Measurements from ENCODE around the gene KRTAP10-3. TPM values are rescaled to one million over a fixed set of nuclear protein-coding genes. Genes with fewer than 3 reads are reported as not detected.

The KRTAP10-3 gene
- total and polyA plus RNA-seq, 9 of the 15 experiments (the other 6 are each of a cell fraction or from before 2014, with no cell fraction given) = not detected

DNA sequence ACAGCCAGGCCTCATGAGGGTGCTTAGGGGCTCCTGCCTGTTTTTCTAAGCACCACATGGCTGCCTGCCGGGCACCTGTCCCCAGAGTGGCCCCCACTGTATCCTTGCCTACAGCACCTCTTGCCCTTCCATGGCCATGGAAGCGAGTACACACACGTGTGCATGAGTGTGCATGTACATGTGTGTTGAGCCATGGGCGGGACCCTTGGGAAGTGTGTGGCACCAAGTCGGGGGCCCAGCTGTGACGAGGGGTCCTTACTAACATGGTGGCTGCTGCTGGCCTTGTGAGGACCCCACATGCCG, 44.4 kb downstream of the KRTAP10-3 start:
- H3K9me3 ChIP-seq (replicated peaks; ENCODE audit: control insufficient read depth, insufficient read depth, low read depth, low read length) = no peaks in the 10 kb centered on the region
- H3K27me3 ChIP-seq (ENCODE audit: control insufficient read depth in 2 of 2, insufficient read depth in 2 of 2, low read length in 2 of 2) = peaks cover 0 to 28% of the 10 kb centered on the region in 2 experiments; a peak in 3 of 5 replicates
- H3K36me3 ChIP-seq (ENCODE audit: control insufficient read depth, insufficient read depth, low read length) = no peaks in the 10 kb centered on the region
- TF ChIP-seq, protein P1, sequence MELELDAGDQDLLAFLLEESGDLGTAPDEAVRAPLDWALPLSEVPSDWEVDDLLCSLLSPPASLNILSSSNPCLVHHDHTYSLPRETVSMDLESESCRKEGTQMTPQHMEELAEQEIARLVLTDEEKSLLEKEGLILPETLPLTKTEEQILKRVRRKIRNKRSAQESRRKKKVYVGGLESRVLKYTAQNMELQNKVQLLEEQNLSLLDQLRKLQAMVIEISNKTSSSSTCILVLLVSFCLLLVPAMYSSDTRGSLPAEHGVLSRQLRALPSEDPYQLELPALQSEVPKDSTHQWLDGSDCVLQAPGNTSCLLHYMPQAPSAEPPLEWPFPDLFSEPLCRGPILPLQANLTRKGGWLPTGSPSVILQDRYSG (tag; conservative IDR thresholded peaks at IDR 0.05; ENCODE audit: low read depth) = no peak
- no peak for TF ChIP-seq CXXC5 (CRISPR knock-in tag; IDR thresholded peaks at IDR 0.05)
- TF ChIP-seq CBFA2T2 (conservative IDR thresholded peaks at IDR 0.05) = no peak
- H4K20me1 ChIP-seq (replicated peaks; ENCODE audit: control insufficient read depth, insufficient read depth, low read length) = peaks cover 15% of the 10 kb centered on the region; the same call in 1 of the 2 replicates
- intact Hi-C loops (cut with micrococcal nuclease) = loop anchor here (10.0 kb wide), 1 partner anchor 411 kb away; the partner anchor contains the start of gene ITGB2
- ChIA-PET POLR2A (interaction anchor here (0.7 to 1.3 kb wide), 3 partner anchors 9 to 209 kb away, joined by 3 to 5 read pairs (median 4); no protein-coding TSS in a partner anchor), CTCF (ENCODE audit: low intra/inter-chr PET ratio) (no interaction called here)
- no peak overlapping the region for H3K27ac ChIP-seq (ENCODE audit: extremely low read depth, low read depth, low read length)
- H3K79me2 ChIP-seq (ENCODE audit: control insufficient read depth, insufficient read depth, low read length) = no peaks in the 10 kb centered on the region
- H3K9me1 ChIP-seq (ENCODE audit: control insufficient read depth, insufficient read depth, low read length) = no peaks in the 10 kb centered on the region
- no TSS peak for BruUV-seq (replicated peaks)
- no peak overlapping the region for H3K4me3 ChIP-seq
- H3K4me2 ChIP-seq (ENCODE audit: insufficient read depth, low read length) = no peak overlapping the region
- H3K4me1 ChIP-seq (replicated peaks in 1 of 2; ENCODE audit: control insufficient read depth in 2 of 2, insufficient read depth in 2 of 2, low read length in 2 of 2) = peaks cover 0 to 24% of the 10 kb centered on the region in 2 experiments; a peak in 3 of 5 replicates
- no peak for DNase-seq (ENCODE audit: extremely low read depth in 1 of 4, low spot score in 3 of 4)
- no peak overlapping the region for H2AFZ ChIP-seq (ENCODE audit: low read depth, low read length)
- H3K9ac ChIP-seq (ENCODE audit: insufficient read depth in 1 of 2, low read depth in 2 of 2, low read length in 2 of 2) = no peak overlapping the region
- FAIRE-seq = no peak
- in situ Hi-C loops (cut with MboI) = no loop called here
- WGBS (ENCODE audit: insufficient coverage, low coverage, missing lambda C conversion rate) = 5% methylated on average over 7 of the region's 7 CpGs
- no peak for ATAC-seq
